GM23338 (cell line): ENCODE measurements around the gene ADIRF. TPM values are rescaled to one million over a fixed set of nuclear protein-coding genes. Genes with fewer than 3 reads are reported as not detected.
"Not testable (repeated sequence)": the region's sequence is repeated elsewhere in the genome, so short reads cannot be mapped to it uniquely, and the experiment has no call there.

Experiments
- ATAC-seq: fragments of 200-7000 bp; cut with Tn5 transposase; 3 replicates; pipeline ENCODE4 v1.9.1; 2020
- DNase-seq: peaks from one replicate; pipeline ENCODE4 v3.0.0-alpha.2; 2015; ENCODE audit warnings: low spot score
- H2AFZ ChIP-seq: fragments of 200-600 bp; sonication (generic); 2 replicates; pipeline ENCODE4 v1.8.0; 2016; ENCODE audit warnings: antibody characterized with exemption, mild to moderate bottlenecking, moderate library complexity
- H3F3A ChIP-seq: fragments of 200-600 bp; sonication (generic); replicated peaks from 2 replicates; pipeline ENCODE4 v1.8.0; 2017; ENCODE audit warnings: antibody characterized with exemption, mixed run types, low read depth
- H3K27ac ChIP-seq: fragments of 200-600 bp; sonication (generic); 2 replicates; pipeline ENCODE4 v1.6.1; 2016; ENCODE audit warnings: low read depth
- H3K27me3 ChIP-seq: fragments of 200-600 bp; sonication (generic); 2 replicates; pipeline ENCODE4 v1.8.0; 2016; ENCODE audit warnings: mild to moderate bottlenecking, mixed run types, moderate library complexity; ENCODE audit not compliant: insufficient read depth
- H3K36me3 ChIP-seq: fragments of 200-600 bp; sonication (generic); 2 replicates; pipeline ENCODE4 v1.8.0; 2016; ENCODE audit warnings: mild to moderate bottlenecking; ENCODE audit not compliant: insufficient read depth
- H3K4me1 ChIP-seq: fragments of 200-600 bp; sonication (generic); 2 replicates; pipeline ENCODE4 v1.8.0; 2016; ENCODE audit warnings: mild to moderate bottlenecking, moderate library complexity; ENCODE audit not compliant: insufficient read depth
- H3K4me2 ChIP-seq: fragments of 200-600 bp; sonication (generic); 2 replicates; pipeline ENCODE4 v1.7.1; 2017; ENCODE audit warnings: mixed run types
- H3K4me3 ChIP-seq: fragments of 200-600 bp; sonication (generic); 2 replicates; pipeline ENCODE4 v1.6.1; 2016; ENCODE audit warnings: mixed run types
- H3K79me2 ChIP-seq: fragments of 200-600 bp; sonication (generic); replicated peaks from 2 replicates; pipeline ENCODE4 v1.8.0; 2017; ENCODE audit warnings: mild to moderate bottlenecking; ENCODE audit not compliant: insufficient read depth
- H3K9me2 ChIP-seq: fragments of 200-600 bp; sonication (generic); 2 replicates; pipeline ENCODE4 v1.8.0; 2017; ENCODE audit not compliant: insufficient read depth
- H4K20me1 ChIP-seq: fragments of 200-600 bp; sonication (generic); replicated peaks from 2 replicates; pipeline ENCODE4 v1.8.0; 2017; ENCODE audit warnings: mild to moderate bottlenecking; ENCODE audit not compliant: insufficient read depth
- H3K27ac Mint-ChIP-seq: 2 replicates; pipeline ENCODE4 v1.8.0; 2020; ENCODE audit warnings: inconsistent platforms, mild to moderate bottlenecking, moderate library complexity, mixed read lengths
- H3K27me3 Mint-ChIP-seq: 3 replicates; pipeline ENCODE4 v1.8.0; 2022; ENCODE audit warnings: low read depth, mild to moderate bottlenecking, moderate library complexity, mixed read lengths, inconsistent platforms; ENCODE audit not compliant: insufficient read depth, poor library complexity
- H3K36me3 Mint-ChIP-seq: 3 replicates; pipeline ENCODE4 v1.8.0; 2021; ENCODE audit warnings: low read depth, mild to moderate bottlenecking, inconsistent platforms, moderate library complexity, mixed read lengths
- H3K4me1 Mint-ChIP-seq: 3 replicates; pipeline ENCODE4 v1.8.0; 2020; ENCODE audit warnings: mild to moderate bottlenecking, inconsistent platforms, mixed read lengths
- H3K4me3 Mint-ChIP-seq: 3 replicates; pipeline ENCODE4 v1.8.0; 2021; ENCODE audit warnings: moderate library complexity, mild to moderate bottlenecking, inconsistent platforms, mixed read lengths
- H3K9me3 Mint-ChIP-seq: 3 replicates; pipeline ENCODE4 v1.8.0; 2020; ENCODE audit warnings: moderate library complexity, mild to moderate bottlenecking, inconsistent platforms, mixed read lengths
- CREB1 ChIP-seq: fragments of 250-450 bp; sonication (Bioruptor Pico); IDR thresholded peaks from 2 replicates; pipeline ENCODE4 v1.5.0; 2020; ENCODE audit warnings: low read depth, mild to moderate bottlenecking, moderate library complexity
- EZH2phosphoT487 ChIP-seq: fragments of 200-600 bp; sonication (generic); IDR thresholded peaks from one replicate; pipeline ENCODE4 v1.8.1; 2018; ENCODE audit warnings: antibody characterized with exemption; ENCODE audit not compliant: unreplicated experiment
- JUNB ChIP-seq: IDR thresholded peaks from one replicate; pipeline ENCODE4 v1.6.1; 2016; ENCODE audit warnings: antibody characterized with exemption; ENCODE audit not compliant: unreplicated experiment
- POLR2AphosphoS5 ChIP-seq: IDR thresholded peaks from 2 replicates; pipeline ENCODE4 v1.6.1; 2016; ENCODE audit warnings: antibody characterized with exemption, low read depth
- ZNF114 ChIP-seq: fragments of 250-450 bp; sonication (Bioruptor Pico); IDR thresholded peaks from 2 replicates; pipeline ENCODE4 v1.5.0; 2020; ENCODE audit warnings: mild to moderate bottlenecking, moderate library complexity
- polyA plus RNA-seq: library from polyadenylated mRNA; unstranded; fragments of >200 nt; fragmentation: Nextera tagmentation; extraction: Ambion mirVana; gene quantifications from 2 replicates; pipeline ENCODE4 v1.2.1, GENCODE V29; 2016
- total RNA-seq: library from RNA; depleted of rRNA; stranded (reverse); fragments of >200 nt; shearing (Covaris generic); gene quantifications from 2 replicates; pipeline ENCODE4 v1.2.3, GENCODE V29; 2014
- TF ChIP-seq, protein P1 (sequence below): fragments of 250-450 bp; sonication (Bioruptor Pico); IDR thresholded peaks from 2 replicates; pipeline ENCODE4 v1.5.0; 2020; ENCODE audit warnings: mild to moderate bottlenecking, moderate library complexity
- TF ChIP-seq, protein P2 (sequence below): IDR thresholded peaks from 2 replicates; pipeline ENCODE4 v1.6.1; 2016; ENCODE audit warnings: antibody characterized with exemption

Gene ADIRF
- total and polyA plus RNA-seq, 2 experiments from 2014 or later, result 1.7 TPM; not detected in 1

DNA sequence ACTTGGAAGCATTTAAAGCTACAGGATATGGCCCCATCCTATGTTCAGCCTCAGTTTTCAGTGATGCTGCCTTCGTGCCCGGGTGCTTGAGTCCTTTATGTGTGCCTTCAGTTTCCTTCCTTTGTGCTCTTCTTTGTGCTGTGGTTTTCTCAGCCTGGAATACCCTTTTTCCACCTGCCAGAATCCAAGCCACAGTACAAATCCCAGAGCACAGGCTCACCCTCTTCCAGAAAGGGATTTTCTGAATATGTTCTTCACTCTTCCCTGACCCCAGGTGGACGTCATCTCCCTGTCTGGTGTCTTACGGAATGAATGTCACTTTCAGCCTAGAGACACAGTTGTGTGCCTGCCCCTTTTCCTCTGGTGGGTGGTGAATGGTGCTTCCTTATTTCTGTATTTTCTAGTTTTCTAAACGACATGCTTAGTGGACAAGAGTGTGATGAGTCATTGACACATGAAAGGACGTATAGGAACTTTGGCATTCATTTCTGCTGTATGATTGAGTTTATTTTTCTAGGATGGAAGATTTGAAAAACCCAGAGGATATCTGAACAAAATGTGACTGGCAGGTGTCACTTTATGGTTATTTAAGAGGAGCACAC lies 31.6 kb downstream of the ADIRF start:
- H3K36me3 Mint-ChIP-seq, DNase-seq, H3K79me2 ChIP-seq, H3K36me3 ChIP-seq, ATAC-seq, H2AFZ ChIP-seq, H3K4me3 ChIP-seq, H3F3A ChIP-seq, H3K27ac Mint-ChIP-seq, H3K4me1 Mint-ChIP-seq, H3K27me3 Mint-ChIP-seq, H3K4me3 Mint-ChIP-seq, H3K27me3 ChIP-seq, H3K4me2 ChIP-seq, H3K9me2 ChIP-seq, H3K9me3 Mint-ChIP-seq, H3K4me1 ChIP-seq, H3K27ac ChIP-seq, H4K20me1 ChIP-seq: not testable (repeated sequence)

DNA sequence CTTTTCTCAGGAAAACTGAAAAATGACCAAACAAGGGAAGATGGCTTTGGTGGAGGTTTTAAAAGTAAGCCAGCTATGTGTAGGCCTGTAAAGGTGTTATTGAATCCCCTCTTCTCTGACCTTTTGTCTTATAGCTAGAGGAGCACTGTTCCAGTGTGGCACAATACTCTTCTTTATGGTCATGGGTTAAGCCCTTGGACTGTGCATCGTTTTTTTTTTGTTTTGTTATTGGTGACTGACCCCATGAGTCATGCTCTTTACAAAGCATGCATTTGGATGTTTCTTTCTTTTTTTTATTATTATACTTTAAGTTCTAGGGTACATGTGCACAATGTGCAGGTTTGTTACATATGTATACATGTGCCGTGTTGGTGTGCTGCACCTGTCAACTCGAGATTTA lies 32.2 kb downstream of the ADIRF start:
- Mint-ChIP-seq H3K27me3 (no peaks in the 10 kb centered on the region), H3K4me1 (no peaks in the 10 kb centered on the region), H3K36me3 (no peaks in the 10 kb centered on the region), H3K27ac (no peak overlapping the region), H3K4me3 (no peak overlapping the region), H3K9me3 (no peaks in the 10 kb centered on the region)
- Histone ChIP-seq H3K9me2 (no peaks in the 10 kb centered on the region), H3K79me2 (no peaks in the 10 kb centered on the region), H4K20me1 (no peaks in the 10 kb centered on the region), H3K27ac (no peak overlapping the region), H3K4me3 (no peak overlapping the region), H3K27me3 (no peaks in the 10 kb centered on the region), H3K36me3 (no peaks in the 10 kb centered on the region), H3K4me2 (no peak overlapping the region), H2AFZ (no peak overlapping the region), H3F3A (no peaks in the 10 kb centered on the region), H3K4me1 (no peaks in the 10 kb centered on the region)
- TF ChIP-seq, protein P1, sequence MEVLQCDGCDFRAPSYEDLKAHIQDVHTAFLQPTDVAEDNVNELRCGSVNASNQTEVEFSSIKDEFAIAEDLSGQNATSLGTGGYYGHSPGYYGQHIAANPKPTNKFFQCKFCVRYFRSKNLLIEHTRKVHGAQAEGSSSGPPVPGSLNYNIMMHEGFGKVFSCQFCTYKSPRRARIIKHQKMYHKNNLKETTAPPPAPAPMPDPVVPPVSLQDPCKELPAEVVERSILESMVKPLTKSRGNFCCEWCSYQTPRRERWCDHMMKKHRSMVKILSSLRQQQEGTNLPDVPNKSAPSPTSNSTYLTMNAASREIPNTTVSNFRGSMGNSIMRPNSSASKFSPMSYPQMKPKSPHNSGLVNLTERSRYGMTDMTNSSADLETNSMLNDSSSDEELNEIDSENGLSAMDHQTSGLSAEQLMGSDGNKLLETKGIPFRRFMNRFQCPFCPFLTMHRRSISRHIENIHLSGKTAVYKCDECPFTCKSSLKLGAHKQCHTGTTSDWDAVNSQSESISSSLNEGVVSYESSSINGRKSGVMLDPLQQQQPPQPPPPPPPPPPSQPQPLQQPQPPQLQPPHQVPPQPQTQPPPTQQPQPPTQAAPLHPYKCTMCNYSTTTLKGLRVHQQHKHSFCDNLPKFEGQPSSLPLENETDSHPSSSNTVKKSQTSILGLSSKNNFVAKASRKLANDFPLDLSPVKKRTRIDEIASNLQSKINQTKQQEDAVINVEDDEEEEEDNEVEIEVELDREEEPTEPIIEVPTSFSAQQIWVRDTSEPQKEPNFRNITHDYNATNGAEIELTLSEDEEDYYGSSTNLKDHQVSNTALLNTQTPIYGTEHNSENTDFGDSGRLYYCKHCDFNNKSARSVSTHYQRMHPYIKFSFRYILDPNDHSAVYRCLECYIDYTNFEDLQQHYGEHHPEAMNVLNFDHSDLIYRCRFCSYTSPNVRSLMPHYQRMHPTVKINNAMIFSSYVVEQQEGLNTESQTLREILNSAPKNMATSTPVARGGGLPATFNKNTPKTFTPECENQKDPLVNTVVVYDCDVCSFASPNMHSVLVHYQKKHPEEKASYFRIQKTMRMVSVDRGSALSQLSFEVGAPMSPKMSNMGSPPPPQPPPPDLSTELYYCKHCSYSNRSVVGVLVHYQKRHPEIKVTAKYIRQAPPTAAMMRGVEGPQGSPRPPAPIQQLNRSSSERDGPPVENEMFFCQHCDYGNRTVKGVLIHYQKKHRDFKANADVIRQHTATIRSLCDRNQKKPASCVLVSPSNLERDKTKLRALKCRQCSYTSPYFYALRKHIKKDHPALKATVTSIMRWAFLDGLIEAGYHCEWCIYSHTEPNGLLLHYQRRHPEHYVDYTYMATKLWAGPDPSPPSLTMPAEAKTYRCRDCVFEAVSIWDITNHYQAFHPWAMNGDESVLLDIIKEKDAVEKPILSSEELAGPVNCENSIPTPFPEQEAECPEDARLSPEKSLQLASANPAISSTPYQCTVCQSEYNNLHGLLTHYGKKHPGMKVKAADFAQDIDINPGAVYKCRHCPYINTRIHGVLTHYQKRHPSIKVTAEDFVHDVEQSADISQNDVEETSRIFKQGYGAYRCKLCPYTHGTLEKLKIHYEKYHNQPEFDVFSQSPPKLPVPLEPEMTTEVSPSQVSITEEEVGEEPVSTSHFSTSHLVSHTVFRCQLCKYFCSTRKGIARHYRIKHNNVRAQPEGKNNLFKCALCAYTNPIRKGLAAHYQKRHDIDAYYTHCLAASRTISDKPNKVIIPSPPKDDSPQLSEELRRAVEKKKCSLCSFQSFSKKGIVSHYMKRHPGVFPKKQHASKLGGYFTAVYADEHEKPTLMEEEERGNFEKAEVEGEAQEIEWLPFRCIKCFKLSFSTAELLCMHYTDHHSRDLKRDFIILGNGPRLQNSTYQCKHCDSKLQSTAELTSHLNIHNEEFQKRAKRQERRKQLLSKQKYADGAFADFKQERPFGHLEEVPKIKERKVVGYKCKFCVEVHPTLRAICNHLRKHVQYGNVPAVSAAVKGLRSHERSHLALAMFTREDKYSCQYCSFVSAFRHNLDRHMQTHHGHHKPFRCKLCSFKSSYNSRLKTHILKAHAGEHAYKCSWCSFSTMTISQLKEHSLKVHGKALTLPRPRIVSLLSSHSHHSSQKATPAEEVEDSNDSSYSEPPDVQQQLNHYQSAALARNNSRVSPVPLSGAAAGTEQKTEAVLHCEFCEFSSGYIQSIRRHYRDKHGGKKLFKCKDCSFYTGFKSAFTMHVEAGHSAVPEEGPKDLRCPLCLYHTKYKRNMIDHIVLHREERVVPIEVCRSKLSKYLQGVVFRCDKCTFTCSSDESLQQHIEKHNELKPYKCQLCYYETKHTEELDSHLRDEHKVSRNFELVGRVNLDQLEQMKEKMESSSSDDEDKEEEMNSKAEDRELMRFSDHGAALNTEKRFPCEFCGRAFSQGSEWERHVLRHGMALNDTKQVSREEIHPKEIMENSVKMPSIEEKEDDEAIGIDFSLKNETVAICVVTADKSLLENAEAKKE, result no peak
- TF ChIP-seq, protein P2, sequence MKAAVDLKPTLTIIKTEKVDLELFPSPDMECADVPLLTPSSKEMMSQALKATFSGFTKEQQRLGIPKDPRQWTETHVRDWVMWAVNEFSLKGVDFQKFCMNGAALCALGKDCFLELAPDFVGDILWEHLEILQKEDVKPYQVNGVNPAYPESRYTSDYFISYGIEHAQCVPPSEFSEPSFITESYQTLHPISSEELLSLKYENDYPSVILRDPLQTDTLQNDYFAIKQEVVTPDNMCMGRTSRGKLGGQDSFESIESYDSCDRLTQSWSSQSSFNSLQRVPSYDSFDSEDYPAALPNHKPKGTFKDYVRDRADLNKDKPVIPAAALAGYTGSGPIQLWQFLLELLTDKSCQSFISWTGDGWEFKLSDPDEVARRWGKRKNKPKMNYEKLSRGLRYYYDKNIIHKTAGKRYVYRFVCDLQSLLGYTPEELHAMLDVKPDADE, result no peak
- TF ChIP-seq ZNF114 (CRISPR knock-in tag) (no peak), JUNB (no peak), POLR2AphosphoS5 (no peak), CREB1 (CRISPR knock-in tag) (no peak), EZH2phosphoT487 (no peak)
- ATAC-seq (no peak), DNase-seq (no peak)

DNA sequence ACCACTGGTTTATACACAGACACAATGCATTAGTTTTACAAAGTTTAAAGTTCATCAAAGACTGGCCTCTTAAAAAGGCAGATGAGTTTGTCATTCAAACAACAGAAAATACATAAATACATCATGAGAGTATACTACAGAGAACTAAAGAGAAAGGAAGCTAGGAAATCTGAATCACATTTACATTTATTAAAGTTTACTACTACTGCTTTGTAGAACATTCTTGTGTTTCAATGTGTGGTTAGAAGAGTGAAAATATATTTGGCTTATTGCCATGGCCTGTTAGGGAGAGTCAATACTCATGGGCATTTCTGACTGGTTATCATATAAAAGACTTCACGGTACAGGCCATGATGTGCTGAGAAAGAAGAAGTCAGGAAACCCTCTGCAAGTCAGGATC lies 38.8 kb downstream of the ADIRF start:
- H3K9me3 Mint-ChIP-seq, ATAC-seq, H3K4me3 Mint-ChIP-seq, H3K9me2 ChIP-seq, H3K27me3 ChIP-seq, H3K4me3 ChIP-seq, H3K27me3 Mint-ChIP-seq, H3K4me2 ChIP-seq, H3F3A ChIP-seq, H3K36me3 Mint-ChIP-seq, H3K27ac Mint-ChIP-seq, H3K36me3 ChIP-seq, H3K4me1 Mint-ChIP-seq, H2AFZ ChIP-seq, H3K4me1 ChIP-seq, H3K27ac ChIP-seq, H4K20me1 ChIP-seq, DNase-seq, H3K79me2 ChIP-seq: not testable (repeated sequence)
